B cell (primary cell): Measurements from ENCODE around the gene IGFN1. TPM values are rescaled to one million over a fixed set of nuclear protein-coding genes. Genes with fewer than 3 reads are reported as not detected.

Experiments
- ATAC-seq: fragments of 200-7000 bp; cut with Tn5 transposase; one replicate; pipeline ENCODE4 v1.10.0; 2021; ENCODE audit warnings: low read depth, mild to moderate bottlenecking, moderate number of reproducible peaks, moderate library complexity
- CTCF ChIA-PET: fragments of 350-600 bp; sonication (Branson Sonifier 250); formaldehyde crosslinking; loops from one replicate; lab custom pipeline; 2021; ENCODE audit warnings: antibody characterized with exemption, inconsistent platforms; lab: Charles Lee
- POLR2A ChIA-PET: fragments of 350-600 bp; sonication (Branson Sonifier 250); formaldehyde crosslinking; loops from one replicate; lab custom pipeline; 2021; ENCODE audit warnings: antibody characterized with exemption; lab: Charles Lee
- DNase-seq: peaks from one replicate; pipeline ENCODE4 v3.0.0; 2013
- H2AFZ ChIP-seq: 2 replicates; pipeline ENCODE4 v1.6.1; 2012; ENCODE audit warnings: mild to moderate bottlenecking, low read depth, low read length; ENCODE audit not compliant: insufficient read depth, poor library complexity, severe bottlenecking
- H3K27ac ChIP-seq, 2 donors: 1 replicate in 1 of 2; 2 replicates in 1 of 2; pipeline ENCODE4 v1.5.1; 2012 to 2013; ENCODE audit warnings: low read length in 2 of 2, mild to moderate bottlenecking in 2 of 2, moderate library complexity in 1 of 2
- H3K27me3 ChIP-seq, 4 experiments: fragments of 200-600 bp in 1 of 4; sonication (generic) in 1 of 4; replicated peaks in 1 of 4; 1 replicate in 2 of 4; 2 replicates in 2 of 4; pipeline versions ENCODE4 v1.6.1 to v1.7.0; 2013 to 2016; ENCODE audit warnings: low read length in 3 of 4, mild to moderate bottlenecking in 2 of 4, mixed read lengths in 1 of 4, moderate library complexity in 1 of 4; ENCODE audit not compliant: insufficient read depth in 4 of 4, control insufficient read depth in 3 of 4; ENCODE audit errors: control extremely low read depth in 1 of 4
- H3K36me3 ChIP-seq, 2 experiments: replicated peaks in 1 of 2; 1 replicate in 1 of 2; 2 replicates in 1 of 2; pipeline versions ENCODE4 v1.6.1 to v1.7.1; 2013; ENCODE audit warnings: low read length in 1 of 2; ENCODE audit not compliant: insufficient read depth in 2 of 2, control insufficient read depth in 1 of 2; ENCODE audit errors: control extremely low read depth in 1 of 2, extremely low read depth in 1 of 2
- H3K4me1 ChIP-seq, 2 donors: fragments of 200-600 bp in 1 of 2; sonication (generic) in 1 of 2; 1 replicate in 1 of 2; 2 replicates in 1 of 2; pipeline versions ENCODE4 v1.5.1 to v1.6.1; 2013 to 2017; ENCODE audit warnings: low read length in 2 of 2; ENCODE audit not compliant: control insufficient read depth in 2 of 2, insufficient read depth in 2 of 2
- H3K4me2 ChIP-seq: replicated peaks from 2 replicates; pipeline ENCODE3; 2012; ENCODE audit warnings: mild to moderate bottlenecking, low read depth, low read length; ENCODE audit not compliant: poor library complexity, severe bottlenecking
- H3K4me3 ChIP-seq, 5 experiments: fragments of 200-600 bp in 1 of 5; sonication (generic) in 1 of 5; 1 replicate in 3 of 5; 2 replicates in 2 of 5; pipeline versions ENCODE4 v1.5.1 to v1.7.0; 2011 to 2016; ENCODE audit warnings: low read length in 4 of 5, mild to moderate bottlenecking in 4 of 5, low read depth in 2 of 5, control low read depth in 1 of 5, moderate library complexity in 1 of 5; ENCODE audit not compliant: insufficient read depth in 1 of 5; ENCODE audit errors: control extremely low read depth in 1 of 5, extremely low read depth in 1 of 5
- H3K79me2 ChIP-seq: fragments of 200-600 bp; sonication (generic); one replicate; pipeline ENCODE4 v1.6.0; 2016; ENCODE audit warnings: low read length; ENCODE audit not compliant: control insufficient read depth, insufficient read depth
- H3K9ac ChIP-seq: fragments of 200-600 bp; sonication (generic); 2 replicates; pipeline ENCODE4 v1.6.1; 2017; ENCODE audit warnings: mild to moderate bottlenecking, low read length, moderate library complexity
- H3K9me3 ChIP-seq, 3 donors: one replicate each; pipeline versions ENCODE4 v1.6.1 to v1.7.1; 2013; ENCODE audit warnings: low read length in 2 of 3; ENCODE audit not compliant: control insufficient read depth in 2 of 3, insufficient read depth in 1 of 3; ENCODE audit errors: control extremely low read depth in 1 of 3
- H4K20me1 ChIP-seq: 2 replicates; pipeline ENCODE4 v1.6.0; 2012; ENCODE audit warnings: mild to moderate bottlenecking, low read length; ENCODE audit not compliant: insufficient read depth, control insufficient read depth, poor library complexity, severe bottlenecking
- H3K27ac Mint-ChIP-seq: one replicate; pipeline ENCODE4 v1.8.0; 2021; ENCODE audit warnings: mixed read lengths
- H3K27me3 Mint-ChIP-seq: one replicate; pipeline ENCODE4 v1.8.0; 2021; ENCODE audit warnings: mixed read lengths
- H3K4me1 Mint-ChIP-seq: one replicate; pipeline ENCODE4 v1.8.0; 2021; ENCODE audit warnings: mixed read lengths
- H3K4me3 Mint-ChIP-seq: one replicate; pipeline ENCODE4 v1.8.0; 2021; ENCODE audit warnings: mixed read lengths
- H3K9me3 Mint-ChIP-seq: one replicate; pipeline ENCODE4 v1.8.0; 2022; ENCODE audit warnings: mixed read lengths; ENCODE audit not compliant: insufficient read depth
- EZH2 ChIP-seq: IDR thresholded peaks from 2 replicates; pipeline ENCODE4 v1.6.1; 2012; ENCODE audit warnings: borderline replicate concordance, low read depth, mild to moderate bottlenecking, moderate library complexity, low read length; ENCODE audit not compliant: insufficient read depth, poor library complexity, severe bottlenecking
- WGBS: methylation state at CpG from one replicate; pipeline ENCODE4 v1.1.5; 2013; ENCODE audit warnings: missing lambda C conversion rate; ENCODE audit not compliant: insufficient coverage; 5-methylcytosine and 5-hydroxymethylcytosine counted together
- intact Hi-C: fragments of 100-400 bp; cut with micrococcal nuclease; formaldehyde crosslinking; loops from one replicate; pipeline ENCODE4 v1.10.0; 2022
- polyA plus RNA-seq: library from polyadenylated mRNA; depleted of rRNA; stranded (reverse); fragments of >200 nt; gene quantifications from 2 replicates; pipeline ENCODE4 v1.2.3, GENCODE V29; 2012
- total RNA-seq, 2 donors: library from RNA; stranded (reverse); fragments of 120-200 nt in 1 of 2; gene quantifications; 1 replicate in 1 of 2; 2 replicates in 1 of 2; pipeline versions ENCODE4 v1.2.3 to v1.2.4, GENCODE V29; 2013 to 2022
- TF ChIP-seq, protein P1 (sequence below): fragments of 200-600 bp; IDR thresholded peaks from one replicate; pipeline ENCODE4 v1.8.0; 2022; ENCODE audit warnings: antibody characterized with exemption, mild to moderate bottlenecking

Gene IGFN1
- total and polyA plus RNA-seq, 2 donors (not counting 1 experiment from before 2014, with no cell fraction given) = not detected

GRCh38 chr1:201208236-201208635 lies 17.6 kb downstream of the IGFN1 start:
- intact Hi-C loops = no loop called here

GRCh38 chr1:201212056-201212455 lies 21.4 kb downstream of the IGFN1 start:
- no peak for ATAC-seq
- peaks cover 0 to 2% (median 0%) of the 10 kb centered on the region in 4 experiments for H3K27me3 ChIP-seq
- ChIA-PET POLR2A (no interaction called here), CTCF (no interaction called here)
- peaks cover 42% of the 10 kb centered on the region for H3K27me3 Mint-ChIP-seq
- no peak overlapping the region for H3K4me2 ChIP-seq
- no peaks in the 10 kb centered on the region for H3K36me3 ChIP-seq
- H3K4me3 Mint-ChIP-seq = no peak overlapping the region
- H3K9ac ChIP-seq = no peak overlapping the region
- intact Hi-C loops = no loop called here
- TF ChIP-seq, protein P1, sequence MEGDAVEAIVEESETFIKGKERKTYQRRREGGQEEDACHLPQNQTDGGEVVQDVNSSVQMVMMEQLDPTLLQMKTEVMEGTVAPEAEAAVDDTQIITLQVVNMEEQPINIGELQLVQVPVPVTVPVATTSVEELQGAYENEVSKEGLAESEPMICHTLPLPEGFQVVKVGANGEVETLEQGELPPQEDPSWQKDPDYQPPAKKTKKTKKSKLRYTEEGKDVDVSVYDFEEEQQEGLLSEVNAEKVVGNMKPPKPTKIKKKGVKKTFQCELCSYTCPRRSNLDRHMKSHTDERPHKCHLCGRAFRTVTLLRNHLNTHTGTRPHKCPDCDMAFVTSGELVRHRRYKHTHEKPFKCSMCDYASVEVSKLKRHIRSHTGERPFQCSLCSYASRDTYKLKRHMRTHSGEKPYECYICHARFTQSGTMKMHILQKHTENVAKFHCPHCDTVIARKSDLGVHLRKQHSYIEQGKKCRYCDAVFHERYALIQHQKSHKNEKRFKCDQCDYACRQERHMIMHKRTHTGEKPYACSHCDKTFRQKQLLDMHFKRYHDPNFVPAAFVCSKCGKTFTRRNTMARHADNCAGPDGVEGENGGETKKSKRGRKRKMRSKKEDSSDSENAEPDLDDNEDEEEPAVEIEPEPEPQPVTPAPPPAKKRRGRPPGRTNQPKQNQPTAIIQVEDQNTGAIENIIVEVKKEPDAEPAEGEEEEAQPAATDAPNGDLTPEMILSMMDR = no peak
- TF ChIP-seq EZH2 = no peak
- H3K79me2 ChIP-seq = no peaks in the 10 kb centered on the region
- 80% methylated on average over 5 of the region's 5 CpGs for WGBS
- no peaks in the 10 kb centered on the region for H3K4me1 Mint-ChIP-seq
- H3K9me3 ChIP-seq = no peaks in the 10 kb centered on the region
- H3K4me3 ChIP-seq = no peak overlapping the region
- H3K27ac ChIP-seq = no peak overlapping the region
- no peak overlapping the region for H2AFZ ChIP-seq
- H3K27ac Mint-ChIP-seq = no peak overlapping the region
- no peaks in the 10 kb centered on the region for H3K4me1 ChIP-seq
- no peak for DNase-seq
- no peaks in the 10 kb centered on the region for H4K20me1 ChIP-seq
- H3K9me3 Mint-ChIP-seq = no peaks in the 10 kb centered on the region

More at GRCh38 chr1:201208236-201208635, 17.6 kb downstream of the IGFN1 start:
- ChIA-PET POLR2A (no interaction called here), CTCF (no interaction called here)
- Histone ChIP-seq H3K4me3 (no peak overlapping the region), H3K9ac (no peak overlapping the region), H3K36me3 (no peaks in the 10 kb centered on the region), H3K27me3 (peaks cover 0 to 7% (median 0%) of the 10 kb centered on the region in 4 experiments), H3K4me1 (no peaks in the 10 kb centered on the region), H2AFZ (no peak overlapping the region), H4K20me1 (no peaks in the 10 kb centered on the region), H3K79me2 (no peaks in the 10 kb centered on the region), H3K4me2 (no peak overlapping the region), H3K9me3 (no peaks in the 10 kb centered on the region), H3K27ac (no peak overlapping the region)
- peaks cover 49% of the 10 kb centered on the region for H3K27me3 Mint-ChIP-seq
- H3K9me3 Mint-ChIP-seq = no peaks in the 10 kb centered on the region
- H3K27ac Mint-ChIP-seq = no peak overlapping the region
- H3K4me3 Mint-ChIP-seq = no peak overlapping the region
- ATAC-seq (no peak), DNase-seq (no peak)
- H3K4me1 Mint-ChIP-seq = no peaks in the 10 kb centered on the region
- WGBS = 93% methylated on average over 2 of the region's 2 CpGs
- TF ChIP-seq, protein P1 = no peak
- TF ChIP-seq EZH2 = no peak
